Natural killer cell (primary cell): ENCODE data around the gene MFSD8. TPM values are rescaled to one million over a fixed set of nuclear protein-coding genes. Genes with fewer than 3 reads are reported as not detected.
"Not testable (repeated sequence)": the region's sequence is repeated elsewhere in the genome, so short reads cannot be mapped to it uniquely, and the experiment has no call there.

ENCODE experiments used
- ATAC-seq, 3 donors: fragments of 150-1000 bp in 2 of 3; fragments of 200-7000 bp in 1 of 3; cut with Tn5 transposase; 1 replicate in 1 of 3; 2 replicates in 2 of 3; pipeline ENCODE4 v1.10.0; 2021; ENCODE audit warnings: mild to moderate bottlenecking in 2 of 3, moderate library complexity in 2 of 3
- DNase-seq, 2 donors: peaks; one replicate each; pipeline versions ENCODE4 v3.0.0 to v3.0.0-alpha.2; 2013 to 2021; ENCODE audit warnings: mixed read lengths in 1 of 2
- H3K27ac ChIP-seq: one replicate; pipeline ENCODE4 v1.5.1; 2013; ENCODE audit warnings: mild to moderate bottlenecking, low read length
- H3K27me3 ChIP-seq: one replicate; pipeline ENCODE4 v1.6.1; 2013; ENCODE audit warnings: low read length; ENCODE audit not compliant: control insufficient read depth, insufficient read depth
- H3K36me3 ChIP-seq: one replicate; pipeline ENCODE4 v1.6.1; 2013; ENCODE audit warnings: low read length; ENCODE audit not compliant: control insufficient read depth, insufficient read depth
- H3K4me1 ChIP-seq: one replicate; pipeline ENCODE4 v1.6.1; 2013; ENCODE audit warnings: low read length; ENCODE audit not compliant: control insufficient read depth, insufficient read depth
- H3K4me3 ChIP-seq: one replicate; pipeline ENCODE4 v1.5.1; 2013; ENCODE audit warnings: low read length
- H3K9me3 ChIP-seq: one replicate; pipeline ENCODE4 v1.6.1; 2013; ENCODE audit warnings: low read length; ENCODE audit not compliant: control insufficient read depth, insufficient read depth
- H3K27ac Mint-ChIP-seq, 2 donors: one replicate each; pipeline ENCODE4 v1.8.0; 2022; ENCODE audit warnings: mild to moderate bottlenecking in 2 of 2, mixed read lengths in 2 of 2, moderate library complexity in 1 of 2
- H3K27me3 Mint-ChIP-seq, 2 donors: one replicate each; pipeline ENCODE4 v1.8.0; 2022; ENCODE audit warnings: low read depth in 2 of 2, mixed read lengths in 2 of 2
- H3K36me3 Mint-ChIP-seq: one replicate; pipeline ENCODE4 v1.8.0; 2022; ENCODE audit warnings: mixed read lengths
- H3K4me1 Mint-ChIP-seq, 2 donors: one replicate each; pipeline ENCODE4 v1.8.0; 2022; ENCODE audit warnings: mixed read lengths in 2 of 2
- H3K4me3 Mint-ChIP-seq: one replicate; pipeline ENCODE4 v1.8.0; 2022; ENCODE audit warnings: mild to moderate bottlenecking, moderate library complexity, mixed read lengths
- H3K9me3 Mint-ChIP-seq, 2 donors: one replicate each; pipeline ENCODE4 v1.8.0; 2022; ENCODE audit warnings: mixed read lengths in 2 of 2
- CTCF ChIP-seq: fragments of 200-600 bp; IDR thresholded peaks from one replicate; pipeline ENCODE4 v1.8.0; 2022; ENCODE audit warnings: antibody characterized with exemption
- WGBS: methylation state at CpG from one replicate; pipeline ENCODE4 v1.1.7; 2013; ENCODE audit warnings: missing lambda C conversion rate; ENCODE audit not compliant: insufficient coverage; 5-methylcytosine and 5-hydroxymethylcytosine counted together
- intact Hi-C: fragments of 100-400 bp; cut with micrococcal nuclease; formaldehyde crosslinking; loops from one replicate; pipeline ENCODE4 v1.14.2; 2022
- total RNA-seq, 4 donors: library from RNA; stranded (reverse); fragments of 120-200 nt in 1 of 4; gene quantifications; one replicate each; pipeline versions ENCODE4 v1.2.3 to v1.2.4, GENCODE V29; 2013 to 2022

Gene MFSD8
- total RNA-seq, 3 donors from 2014 or later (not counting 1 experiment from before 2014, with no cell fraction given) = 25.9 to 34.0 (median 25.9) TPM

DNA sequence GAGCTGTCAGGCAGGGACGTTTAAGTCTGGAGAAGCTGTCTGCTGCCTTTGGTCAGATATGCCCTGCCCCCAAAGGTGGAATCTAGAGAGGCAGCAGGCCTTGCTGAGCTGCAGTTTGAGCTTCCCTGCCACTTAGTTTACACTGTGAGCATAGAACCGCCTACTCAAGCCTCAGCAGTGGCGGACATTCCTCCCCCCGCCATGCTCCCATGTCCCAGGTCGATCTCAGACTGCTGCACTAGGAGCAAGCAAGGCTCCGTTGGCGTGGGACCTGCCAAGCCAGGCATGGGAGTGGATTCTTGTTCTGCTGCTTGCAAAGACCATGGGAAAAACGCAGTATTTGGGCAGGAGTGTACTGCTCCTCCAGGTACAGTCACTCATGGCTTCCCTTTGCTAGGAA, 59.9 kb downstream of the MFSD8 start:
- Histone ChIP-seq H3K27me3 (no peaks in the 10 kb centered on the region), H3K27ac (no peak overlapping the region), H3K36me3 (no peaks in the 10 kb centered on the region), H3K4me1 (no peaks in the 10 kb centered on the region), H3K4me3 (no peak overlapping the region), H3K9me3 (no peaks in the 10 kb centered on the region)
- DNase-seq (no peak), ATAC-seq (no peak)
- Mint-ChIP-seq H3K36me3 (no peaks in the 10 kb centered on the region), H3K27me3 (no peaks in the 10 kb centered on the region), H3K4me3 (no peak overlapping the region), H3K9me3 (no peaks in the 10 kb centered on the region), H3K4me1 (no peaks in the 10 kb centered on the region), H3K27ac (no peak overlapping the region)
- intact Hi-C loops = no loop called here
- 92% methylated on average over 8 of the region's 8 CpGs for WGBS
- no peak for TF ChIP-seq CTCF

GRCh38 chr4:127899682-127900081, 65.3 kb downstream of the MFSD8 start:
- H3K27me3 ChIP-seq, H3K27ac Mint-ChIP-seq, H3K4me1 Mint-ChIP-seq, H3K9me3 ChIP-seq, H3K9me3 Mint-ChIP-seq, H3K36me3 ChIP-seq, H3K4me3 Mint-ChIP-seq, H3K4me1 ChIP-seq, H3K27ac ChIP-seq, H3K36me3 Mint-ChIP-seq, intact Hi-C loops, ATAC-seq, DNase-seq, H3K4me3 ChIP-seq, H3K27me3 Mint-ChIP-seq: not testable (repeated sequence)
- WGBS = 100% methylated on average over 4 of the region's 4 CpGs

- Histone ChIP-seq H3K27me3 (no peaks in the 10 kb centered on the region), H3K9me3 (no peaks in the 10 kb centered on the region), H3K27ac (no peak overlapping the region), H3K36me3 (no peaks in the 10 kb centered on the region), H3K4me3 (no peak overlapping the region), H3K4me1 (no peaks in the 10 kb centered on the region)
- no peak for TF ChIP-seq CTCF
- H3K36me3 Mint-ChIP-seq = no peaks in the 10 kb centered on the region
- DNase-seq (no peak), ATAC-seq (no peak)
- no peak overlapping the region for H3K4me3 Mint-ChIP-seq
- intact Hi-C loops = no loop called here
- no peaks in the 10 kb centered on the region for H3K4me1 Mint-ChIP-seq
- WGBS = no CpG with 5 or more reads among the region's 1 CpG
- no peaks in the 10 kb centered on the region for H3K9me3 Mint-ChIP-seq
- H3K27me3 Mint-ChIP-seq = no peaks in the 10 kb centered on the region
- H3K27ac Mint-ChIP-seq = no peak overlapping the region
These were observed 68.4 kb downstream of the MFSD8 start for GRCh38 chr4:127896528-127896927.

- Histone ChIP-seq H3K36me3 (no peaks in the 10 kb centered on the region), H3K27me3 (no peaks in the 10 kb centered on the region), H3K4me1 (no peaks in the 10 kb centered on the region), H3K27ac (no peak overlapping the region), H3K4me3 (no peak overlapping the region), H3K9me3 (no peaks in the 10 kb centered on the region)
- Mint-ChIP-seq H3K4me3 (no peak overlapping the region), H3K36me3 (no peaks in the 10 kb centered on the region), H3K27me3 (no peaks in the 10 kb centered on the region), H3K27ac (no peak overlapping the region), H3K4me1 (no peaks in the 10 kb centered on the region), H3K9me3 (no peaks in the 10 kb centered on the region)
- intact Hi-C loops = no loop called here
- WGBS = 100% methylated on average over 1 of the region's 1 CpG
- DNase-seq (no peak), ATAC-seq (no peak)
- TF ChIP-seq CTCF = no peak
These were observed 68.9 kb downstream of the MFSD8 start for GRCh38 chr4:127896069-127896468.
